AG04449 (cell line): Measurements from ENCODE around the gene SENP6.
"Not testable (repeated sequence)": the region's sequence is repeated elsewhere in the genome, so short reads cannot be mapped to it uniquely, and the experiment has no call there.

Experiments used
- CTCF ChIA-PET: fragments of 350-600 bp; formaldehyde crosslinking; extraction: SDS; loops from one replicate; lab custom pipeline; 2021; ENCODE audit warnings: antibody characterized with exemption; lab: Yijun Ruan, JAX
- POLR2A ChIA-PET: fragments of 400-600, 350-600 bp; formaldehyde crosslinking; extraction: SDS; loops from one replicate; lab custom pipeline; 2020; ENCODE audit warnings: antibody characterized with exemption, inconsistent platforms; lab: Yijun Ruan, JAX
- DNase-seq: peaks from one replicate; pipeline ENCODE4 v3.0.0-alpha.2; 2010; ENCODE audit warnings: low read depth, low spot score
- H3K4me3 ChIP-seq: 2 replicates; pipeline ENCODE4 v1.5.1; 2011; ENCODE audit warnings: low read depth, mild to moderate bottlenecking, control low read depth, low read length
- TF ChIP-seq, protein P1 (sequence below): IDR thresholded peaks from one replicate; pipeline ENCODE4 v1.5.1; 2011; ENCODE audit warnings: mild to moderate bottlenecking, moderate library complexity, low read length, control low read depth, inconsistent platforms; ENCODE audit not compliant: insufficient read depth; ENCODE audit errors: missing control alignments

SENP6 gene

DNA sequence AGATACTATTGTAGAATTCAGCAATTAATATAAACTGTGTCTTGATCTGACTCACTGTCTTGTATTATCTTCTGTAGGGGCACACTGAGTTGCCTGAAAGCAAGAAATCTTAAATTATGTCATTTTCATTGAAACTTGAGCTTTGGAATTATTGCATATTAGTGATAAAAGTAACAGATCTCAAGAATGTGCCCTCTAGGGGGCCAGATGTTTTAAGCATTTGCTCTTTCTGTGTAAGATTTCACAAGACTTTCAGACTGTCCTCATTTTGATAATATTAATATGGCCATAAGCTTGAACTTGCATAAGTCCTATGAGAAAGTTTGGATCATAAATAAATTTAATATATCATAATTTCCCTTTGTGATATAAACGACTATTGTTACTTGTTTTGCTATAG is 91.9 kb downstream of the SENP6 start:
- TF ChIP-seq, protein P1, sequence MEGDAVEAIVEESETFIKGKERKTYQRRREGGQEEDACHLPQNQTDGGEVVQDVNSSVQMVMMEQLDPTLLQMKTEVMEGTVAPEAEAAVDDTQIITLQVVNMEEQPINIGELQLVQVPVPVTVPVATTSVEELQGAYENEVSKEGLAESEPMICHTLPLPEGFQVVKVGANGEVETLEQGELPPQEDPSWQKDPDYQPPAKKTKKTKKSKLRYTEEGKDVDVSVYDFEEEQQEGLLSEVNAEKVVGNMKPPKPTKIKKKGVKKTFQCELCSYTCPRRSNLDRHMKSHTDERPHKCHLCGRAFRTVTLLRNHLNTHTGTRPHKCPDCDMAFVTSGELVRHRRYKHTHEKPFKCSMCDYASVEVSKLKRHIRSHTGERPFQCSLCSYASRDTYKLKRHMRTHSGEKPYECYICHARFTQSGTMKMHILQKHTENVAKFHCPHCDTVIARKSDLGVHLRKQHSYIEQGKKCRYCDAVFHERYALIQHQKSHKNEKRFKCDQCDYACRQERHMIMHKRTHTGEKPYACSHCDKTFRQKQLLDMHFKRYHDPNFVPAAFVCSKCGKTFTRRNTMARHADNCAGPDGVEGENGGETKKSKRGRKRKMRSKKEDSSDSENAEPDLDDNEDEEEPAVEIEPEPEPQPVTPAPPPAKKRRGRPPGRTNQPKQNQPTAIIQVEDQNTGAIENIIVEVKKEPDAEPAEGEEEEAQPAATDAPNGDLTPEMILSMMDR = peak; percentile 11
- ChIA-PET POLR2A (no interaction called here), CTCF (interaction anchor here (1.0 to 1.8 kb wide), 6 partner anchors 8 to 63 kb away, joined by 3 to 5 read pairs (median 4); no protein-coding TSS in a partner anchor)
- peak; percentile 7 for DNase-seq
- H3K4me3 ChIP-seq = no peak overlapping the region

DNA sequence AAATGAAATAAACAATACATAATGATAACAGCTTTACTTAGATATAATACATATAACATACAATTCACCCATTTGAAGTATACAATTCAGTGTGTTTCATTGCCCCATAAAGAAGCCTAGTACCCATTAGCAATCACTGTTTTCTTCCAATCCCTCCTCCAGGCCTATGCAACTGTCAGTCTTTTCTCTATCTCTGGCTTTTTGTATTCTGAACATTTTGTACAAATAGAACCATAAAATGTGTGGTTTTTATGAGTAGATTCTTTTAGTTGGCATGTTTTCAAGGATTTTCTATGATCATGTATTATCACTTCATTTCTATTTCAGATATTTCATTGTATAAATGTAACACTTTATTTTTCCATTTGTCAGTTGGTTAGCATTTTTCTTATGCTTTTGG is 92.7 kb downstream of the SENP6 start:
- no peak overlapping the region for H3K4me3 ChIP-seq
- TF ChIP-seq, protein P1 = no peak
- CTCF ChIA-PET = interaction anchor here (0.6 to 1.5 kb wide), 2 partner anchors 18 to 32 kb away, joined by 3 to 4 read pairs; no protein-coding TSS in a partner anchor
- POLR2A ChIA-PET = no interaction called here
- no peak for DNase-seq

DNA sequence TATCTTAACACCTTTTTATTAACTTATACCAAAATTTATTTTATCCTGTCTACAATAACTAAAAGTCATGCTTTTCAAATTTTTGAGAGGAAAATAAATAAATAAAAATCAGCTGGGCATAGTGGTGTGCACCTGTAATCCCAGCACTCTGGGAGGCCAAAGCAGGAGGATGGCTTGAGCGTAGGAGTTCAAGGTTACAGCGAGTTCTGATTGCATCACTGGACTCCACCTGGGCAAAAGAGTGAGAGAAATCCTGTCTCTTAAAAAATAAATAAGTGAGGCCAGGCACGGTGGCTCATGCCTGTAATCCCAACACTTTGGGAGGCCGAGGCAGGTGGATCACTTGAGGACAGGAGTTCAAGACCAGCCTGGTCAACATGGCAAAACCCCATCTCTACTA is 106.7 kb downstream of the SENP6 start:
- DNase-seq, H3K4me3 ChIP-seq, POLR2A ChIA-PET: not testable (repeated sequence)
- CTCF ChIA-PET = interaction anchor here (1.4 kb wide), 1 partner anchor 12 kb away, joined by 3 read pairs; no protein-coding TSS in a partner anchor

DNA sequence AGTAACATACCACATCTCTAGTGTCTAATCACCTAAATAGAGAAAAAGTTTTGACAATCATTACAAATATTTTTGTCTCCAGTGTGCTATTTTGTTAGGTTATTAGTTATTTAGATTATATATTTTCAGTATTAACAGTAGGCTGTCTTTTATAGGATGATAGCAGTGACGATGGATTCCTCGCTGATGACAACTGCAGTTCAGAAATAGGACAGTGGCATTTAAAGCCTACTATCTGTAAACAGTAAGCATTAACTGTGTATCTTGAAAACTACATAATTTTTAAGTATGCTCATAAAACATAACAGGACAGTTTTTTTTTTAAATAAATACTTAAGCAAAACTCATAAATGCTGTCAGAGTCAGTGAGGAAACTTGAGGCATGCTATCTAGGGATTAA is 109.5 kb downstream of the SENP6 start:
- TF ChIP-seq, protein P1 = no peak
- ChIA-PET CTCF (interaction anchor here (2.5 kb wide), 1 partner anchor 11 kb away, joined by 6 read pairs; no protein-coding TSS in a partner anchor), POLR2A (no interaction called here)
- no peak overlapping the region for H3K4me3 ChIP-seq
- no peak for DNase-seq

DNA sequence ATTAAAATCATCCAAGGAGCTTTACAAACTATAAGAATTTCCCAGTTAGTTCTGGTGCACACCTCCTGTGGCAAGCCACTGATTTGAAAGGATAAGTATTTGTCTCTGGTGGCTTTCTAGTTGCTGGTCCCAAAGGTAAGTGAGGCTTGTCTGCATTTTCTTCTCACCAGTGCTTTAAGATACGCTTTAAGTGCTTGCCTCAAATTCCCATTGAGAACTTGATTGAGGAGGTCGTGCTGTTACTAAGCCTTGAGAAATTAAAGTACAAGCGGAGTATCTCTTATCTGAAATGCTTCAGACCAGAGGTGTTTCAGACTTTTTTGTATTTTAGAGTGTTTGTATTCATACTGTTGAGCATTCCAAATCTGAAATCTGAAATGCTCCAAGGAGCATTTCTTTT is 117.5 kb downstream of the SENP6 start:
- TF ChIP-seq, protein P1 = no peak
- no peak overlapping the region for H3K4me3 ChIP-seq
- DNase-seq = no peak
- CTCF ChIA-PET = no interaction called here
- POLR2A ChIA-PET = no interaction called here

DNA sequence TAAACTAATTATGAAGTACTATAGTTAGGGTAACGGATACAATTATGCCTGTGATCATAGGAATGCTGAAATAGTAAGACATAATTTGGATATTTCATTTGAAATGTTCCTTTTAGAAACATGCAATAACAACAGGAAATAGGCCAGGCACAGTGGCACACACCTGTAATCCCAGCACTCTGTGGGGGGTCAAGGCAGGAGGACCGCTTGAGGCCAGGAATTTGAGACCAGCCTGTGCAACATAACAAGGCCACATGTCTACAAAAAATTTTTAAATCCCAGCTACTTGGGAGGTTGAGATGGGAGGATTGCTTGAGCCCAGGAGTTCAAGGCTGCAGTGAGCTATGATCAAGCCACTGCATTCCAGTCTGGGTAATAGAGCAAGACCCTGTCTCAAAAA is 121.7 kb downstream of the SENP6 start:
- CTCF ChIA-PET = no interaction called here
- POLR2A ChIA-PET = no interaction called here
- TF ChIP-seq, protein P1 = no peak
- no peak overlapping the region for H3K4me3 ChIP-seq
- DNase-seq = no peak

DNA sequence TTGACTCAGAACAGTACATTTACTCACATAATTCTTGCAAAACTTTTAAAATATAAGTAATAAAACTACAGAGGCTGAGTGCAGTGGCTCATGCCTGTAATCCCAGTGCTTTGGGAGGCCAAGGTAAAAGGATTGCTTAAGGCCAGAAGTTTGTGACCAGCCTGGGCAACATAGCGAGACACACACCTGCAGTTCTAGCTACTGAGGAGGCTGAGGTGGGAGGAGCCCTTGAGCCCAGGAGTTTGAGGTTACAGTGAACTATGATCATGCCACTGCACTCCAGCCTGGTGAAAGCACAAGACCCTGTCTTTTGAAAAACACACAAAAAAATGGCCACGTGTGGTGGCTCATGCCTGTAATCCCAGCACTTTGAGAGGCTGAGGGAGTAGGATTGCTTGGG is 125.5 kb downstream of the SENP6 start:
- no peak for DNase-seq
- CTCF ChIA-PET = interaction anchor here (1.3 kb wide), 1 partner anchor 34 kb away, joined by 4 read pairs; no protein-coding TSS in a partner anchor
- POLR2A ChIA-PET = no interaction called here
- H3K4me3 ChIP-seq = no peak overlapping the region
- TF ChIP-seq, protein P1 = no peak

DNA sequence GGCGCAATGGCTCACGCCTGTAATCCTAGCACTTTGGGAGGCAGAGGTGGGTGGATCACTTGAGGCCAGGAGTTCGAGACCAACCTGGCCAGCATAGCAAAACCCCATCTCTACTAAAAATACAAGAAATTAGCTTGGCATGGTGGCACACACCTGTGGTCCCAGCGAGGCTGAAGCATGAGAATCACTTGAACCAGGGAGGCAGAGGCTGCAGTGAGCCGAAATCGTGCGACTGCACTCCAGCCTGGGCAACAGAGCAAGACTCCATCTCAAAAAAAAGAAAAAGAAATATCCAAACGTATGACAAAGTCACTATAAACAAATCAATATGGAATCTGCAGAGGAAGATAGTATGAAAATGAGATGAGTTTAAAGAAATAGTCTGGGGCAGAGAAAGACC is 129.3 kb downstream of the SENP6 start:
- H3K4me3 ChIP-seq, POLR2A ChIA-PET, CTCF ChIA-PET: not testable (repeated sequence)

More for the DNA sequence above, 129.3 kb downstream of the SENP6 start:
- not testable (repeated sequence) for DNase-seq
